HT1080 (cell line): ENCODE measurements around the gene FDXR. TPM values are rescaled to one million over a fixed set of nuclear protein-coding genes. Genes with fewer than 3 reads are reported as not detected.
"Not testable (repeated sequence)": the region's sequence is repeated elsewhere in the genome, so short reads cannot be mapped to it uniquely, and the experiment has no call there.

Experiments used
- DNase-seq: peaks from one replicate; pipeline ENCODE4 v3.0.0-alpha.2; 2015; ENCODE audit warnings: low read depth
- total RNA-seq: library from RNA; depleted of rRNA; stranded (reverse); fragments of >200 nt; shearing (Covaris generic); gene quantifications from 2 replicates; pipeline ENCODE4 v1.2.3, GENCODE V29; 2014

FDXR gene
- total RNA-seq, 1 experiment from 2014 or later, result 48.7 TPM

DNA sequence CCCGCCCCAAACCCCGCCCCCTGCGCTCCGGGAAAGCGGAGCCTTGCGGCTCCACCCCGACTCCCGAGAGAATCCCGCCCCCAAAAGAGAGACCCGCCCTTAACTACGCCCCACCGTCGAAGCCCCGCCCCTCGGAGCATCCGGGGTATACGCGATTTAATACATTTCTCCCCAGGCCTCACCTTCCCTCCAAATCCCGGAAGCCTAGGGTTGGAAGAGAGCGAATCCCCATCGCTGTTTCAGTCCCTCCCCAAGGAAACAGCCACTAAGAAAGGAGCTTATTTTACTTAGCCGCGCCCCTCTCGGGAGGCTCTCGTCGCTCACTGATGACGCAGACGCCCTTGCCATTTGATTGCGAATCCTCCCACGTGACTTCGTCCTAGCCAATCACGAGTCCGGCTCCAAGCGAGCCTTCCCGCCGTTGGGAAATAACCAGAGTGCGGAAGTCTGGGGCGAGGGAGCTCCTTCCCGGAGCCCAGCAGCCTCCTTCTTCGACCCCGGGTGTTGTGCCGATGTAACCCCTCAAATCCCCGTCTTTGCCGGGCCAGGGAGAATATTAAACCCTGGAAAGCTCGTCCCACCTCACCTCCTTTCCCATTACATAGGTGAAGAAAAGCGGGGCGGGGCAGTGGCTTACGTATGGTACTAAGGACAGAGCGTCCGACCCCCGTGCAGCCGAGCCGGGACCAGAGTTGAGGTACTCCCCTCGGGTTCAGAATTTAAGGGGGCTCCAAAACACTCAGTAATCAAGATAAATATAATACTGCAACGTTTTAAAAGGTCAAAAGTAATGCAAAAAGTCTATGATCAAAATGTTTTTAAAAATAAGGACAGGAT lies 461 bp upstream of the FDXR start:
- DNase-seq, result peak; percentile 99

DNA sequence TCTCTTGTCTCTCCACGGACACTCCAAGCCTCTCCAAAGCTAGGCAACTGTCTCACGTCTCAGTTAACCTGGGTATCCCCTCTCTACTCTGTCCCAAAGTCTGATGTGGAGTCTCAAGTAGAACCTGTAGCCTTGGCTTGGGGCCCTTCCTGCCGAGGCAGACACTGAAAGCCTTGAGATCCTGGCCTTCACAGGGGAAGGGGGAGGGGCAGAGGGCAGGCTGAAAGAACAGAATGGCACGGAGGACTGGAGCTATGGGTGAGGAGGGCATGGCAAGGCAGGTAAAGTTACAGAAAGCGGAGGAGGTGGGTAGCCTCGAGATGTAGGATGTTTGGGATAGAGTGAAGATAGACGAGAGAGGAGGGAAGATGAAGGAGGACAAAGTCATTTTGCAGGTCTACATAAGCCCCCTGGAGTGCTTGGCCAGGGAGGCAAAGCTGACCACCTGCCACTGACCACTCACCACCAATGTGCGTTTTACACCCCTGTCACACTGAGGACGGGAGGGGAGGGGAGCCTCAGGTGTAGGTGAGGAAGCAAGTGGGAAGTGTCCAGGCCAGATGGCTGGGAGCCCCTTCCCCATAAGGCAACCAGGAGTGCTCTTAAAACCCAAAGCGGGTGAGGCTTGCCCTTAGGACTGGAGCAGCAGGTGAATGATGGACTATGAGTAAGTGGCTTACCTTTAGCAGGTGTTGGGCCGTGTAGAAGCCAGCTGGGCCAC lies 1.3 kb downstream of the FDXR start:
- DNase-seq, result no peak

DNA sequence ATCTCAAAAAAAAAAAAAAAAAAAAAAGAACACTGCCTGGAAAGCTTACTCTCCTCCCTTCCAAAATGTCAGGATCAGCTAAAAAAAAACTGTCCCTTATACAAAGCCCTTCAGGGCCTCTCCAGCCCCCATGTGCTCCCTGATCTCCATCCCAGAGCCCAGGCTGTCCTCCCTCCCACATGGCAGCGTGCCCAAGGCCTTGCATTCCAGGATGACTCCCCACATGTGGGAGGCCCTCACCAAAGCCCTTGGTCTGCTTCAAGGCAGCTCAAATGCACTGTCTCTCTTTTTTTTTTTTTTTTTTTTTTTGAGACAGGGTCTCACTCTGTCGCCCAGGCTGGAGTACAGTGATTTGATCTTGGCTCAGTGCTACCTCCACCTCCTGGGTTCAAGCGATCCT lies 2.3 kb downstream of the FDXR start:
- DNase-seq, result peak; percentile 48

DNA sequence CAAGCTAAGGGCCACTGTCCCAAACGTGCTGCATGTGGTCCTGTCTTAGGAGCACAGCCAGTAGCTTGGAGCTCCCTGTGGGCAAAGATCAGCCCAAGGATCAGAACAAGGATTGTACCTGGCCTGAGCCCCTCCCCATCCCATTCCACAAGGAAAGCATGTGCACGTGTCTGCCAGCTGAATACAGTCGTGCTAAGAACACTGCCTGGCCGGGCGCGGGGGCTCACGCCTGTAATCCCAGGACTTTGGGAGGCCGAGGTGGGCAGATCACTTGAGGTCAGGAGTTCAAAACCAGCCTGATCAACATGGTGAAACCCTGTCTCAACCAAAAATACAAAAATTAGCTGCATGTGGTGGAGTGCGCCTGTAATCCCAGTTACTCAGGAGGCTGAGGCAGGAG lies 2.8 kb downstream of the FDXR start:
- not testable (repeated sequence) for DNase-seq

DNA sequence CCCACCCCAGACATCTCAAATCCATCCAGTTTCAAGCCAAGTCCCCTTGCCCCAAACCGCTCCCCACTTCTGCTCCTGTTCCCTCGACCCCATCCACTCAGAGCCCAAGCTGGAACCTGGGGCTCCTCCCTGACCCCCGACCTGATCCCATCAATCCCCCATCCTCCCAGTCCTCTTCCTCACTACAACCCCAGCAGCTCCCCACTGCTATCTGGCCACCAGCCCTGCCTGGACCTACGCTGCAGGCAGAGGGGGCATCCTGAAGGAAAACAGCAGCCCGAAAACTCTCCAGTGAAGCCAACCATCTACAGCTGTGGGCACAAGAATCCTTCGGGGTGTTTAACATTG lies 3.9 kb downstream of the FDXR start:
- no peak for DNase-seq

DNA sequence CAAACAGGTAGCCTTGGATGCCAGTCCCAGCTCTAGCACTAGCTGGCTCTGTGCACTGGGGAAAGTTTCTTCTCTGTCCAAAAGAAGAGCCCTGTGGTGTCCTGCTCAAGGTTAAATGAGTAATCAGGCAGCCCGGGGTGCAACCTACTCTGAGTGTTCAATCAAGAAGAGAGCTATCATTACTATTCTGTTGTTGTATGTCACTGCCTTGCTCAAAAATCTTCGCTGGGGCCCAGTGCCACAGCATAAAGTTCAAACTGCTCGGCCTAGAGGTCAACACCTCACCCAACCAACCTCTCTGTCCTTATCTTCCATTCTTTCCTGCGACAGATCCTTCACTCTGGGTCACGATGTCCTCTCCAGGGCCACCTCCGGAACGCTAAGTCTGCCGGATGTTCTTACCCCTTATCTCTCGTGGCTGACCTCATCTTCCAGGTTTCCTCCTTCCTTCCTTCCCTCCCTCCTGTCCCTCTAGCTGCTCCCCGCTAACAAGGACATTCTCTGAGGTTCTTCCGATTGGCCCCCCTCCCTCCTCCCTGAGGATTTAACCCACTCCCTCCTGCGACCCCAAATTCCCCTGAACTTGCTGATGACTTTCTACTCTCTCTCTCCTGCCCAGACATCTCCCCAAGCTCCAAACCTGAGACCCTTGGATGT lies 4.4 kb downstream of the FDXR start:
- DNase-seq, result no peak

DNA sequence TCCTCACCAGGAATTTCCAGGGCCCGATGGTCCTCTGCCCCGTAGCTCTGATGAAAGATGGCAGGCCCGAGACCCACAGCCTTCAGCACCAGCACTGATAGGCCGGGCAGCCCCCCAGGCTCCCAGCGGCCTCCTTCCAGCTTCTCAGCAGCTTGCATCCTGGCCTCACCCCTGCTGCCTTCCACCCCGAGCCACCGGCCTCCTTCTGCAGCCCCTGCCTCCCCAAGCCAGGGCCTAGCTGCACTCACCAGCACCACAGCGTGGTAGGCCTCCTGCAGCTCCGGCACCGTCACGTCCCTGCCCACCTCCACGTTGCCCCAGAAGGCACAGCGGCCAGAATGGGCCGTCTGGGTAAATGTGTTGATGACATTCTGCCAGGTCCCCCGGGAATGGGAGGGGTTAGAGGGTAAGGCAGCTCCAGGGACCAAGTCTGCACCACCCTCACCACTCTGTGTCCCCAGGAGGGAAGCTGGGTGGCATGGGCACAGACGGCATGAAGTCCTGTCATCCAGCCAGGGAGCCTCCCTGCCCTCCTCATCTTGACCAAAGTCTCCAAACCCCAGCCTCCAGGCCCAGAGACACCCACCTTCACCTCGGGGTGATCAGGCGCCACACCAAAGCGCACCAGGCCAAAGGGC lies 6.5 kb downstream of the FDXR start:
- DNase-seq, result no peak

DNA sequence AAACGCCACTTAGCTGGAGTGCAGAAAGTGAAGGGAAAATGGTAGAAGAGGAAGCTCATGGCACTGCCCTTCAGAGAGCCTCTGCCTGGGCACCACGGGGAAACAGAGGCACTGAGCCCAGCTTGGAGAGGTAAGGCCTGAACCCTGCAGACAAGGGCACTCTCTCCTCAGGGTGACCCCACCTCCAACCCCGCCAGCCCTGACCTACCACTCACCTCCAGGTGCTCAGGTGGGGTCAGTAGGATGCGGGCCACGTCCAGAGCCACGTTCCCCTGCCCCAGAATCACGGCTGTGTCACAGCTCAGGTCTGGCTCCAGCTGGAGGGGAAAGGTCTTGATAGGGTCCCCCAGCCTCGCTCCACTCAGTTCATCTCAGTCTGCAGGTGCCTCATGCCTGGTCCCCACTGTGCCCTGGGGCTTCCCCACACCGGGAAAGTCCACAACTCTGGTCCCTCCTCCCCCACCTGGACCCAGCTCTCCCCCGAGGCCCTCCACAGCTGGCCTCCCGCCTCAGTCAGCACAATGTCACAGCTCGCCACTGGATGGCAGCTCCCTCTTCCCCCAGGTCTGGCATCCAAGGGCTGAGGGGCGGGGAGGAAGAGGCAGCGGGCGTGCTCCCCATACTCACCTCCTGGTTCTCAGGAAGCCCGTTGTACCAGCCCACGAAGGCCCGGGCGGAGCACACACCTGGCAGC lies 7.1 kb downstream of the FDXR start:
- DNase-seq, result no peak

DNA sequence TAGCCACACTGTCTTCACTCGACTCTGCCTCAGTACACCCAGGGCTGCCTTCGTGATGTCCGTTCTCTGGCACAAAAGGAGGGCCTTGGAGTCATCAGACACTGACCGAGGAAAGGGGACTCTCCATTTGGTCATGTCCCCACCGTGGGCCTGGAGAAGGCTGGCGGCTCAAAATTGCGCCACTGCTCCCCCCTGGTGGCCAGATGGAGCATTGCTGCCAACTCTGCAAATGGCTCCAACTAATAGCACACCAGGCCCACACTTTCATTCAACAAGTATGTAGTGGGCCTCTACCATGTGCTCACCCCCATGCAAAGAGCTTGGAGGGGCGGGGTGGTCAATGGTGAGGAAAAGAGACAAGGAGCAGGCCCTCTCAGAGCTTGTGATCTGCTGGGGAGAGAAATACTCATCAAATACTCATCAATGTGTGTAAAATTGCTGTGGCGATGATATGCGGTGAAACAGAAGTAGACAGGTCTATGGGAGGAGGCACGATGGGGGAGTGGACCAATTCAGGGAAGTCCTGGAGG lies 7.9 kb downstream of the FDXR start:
- peak; percentile 70 for DNase-seq

DNA sequence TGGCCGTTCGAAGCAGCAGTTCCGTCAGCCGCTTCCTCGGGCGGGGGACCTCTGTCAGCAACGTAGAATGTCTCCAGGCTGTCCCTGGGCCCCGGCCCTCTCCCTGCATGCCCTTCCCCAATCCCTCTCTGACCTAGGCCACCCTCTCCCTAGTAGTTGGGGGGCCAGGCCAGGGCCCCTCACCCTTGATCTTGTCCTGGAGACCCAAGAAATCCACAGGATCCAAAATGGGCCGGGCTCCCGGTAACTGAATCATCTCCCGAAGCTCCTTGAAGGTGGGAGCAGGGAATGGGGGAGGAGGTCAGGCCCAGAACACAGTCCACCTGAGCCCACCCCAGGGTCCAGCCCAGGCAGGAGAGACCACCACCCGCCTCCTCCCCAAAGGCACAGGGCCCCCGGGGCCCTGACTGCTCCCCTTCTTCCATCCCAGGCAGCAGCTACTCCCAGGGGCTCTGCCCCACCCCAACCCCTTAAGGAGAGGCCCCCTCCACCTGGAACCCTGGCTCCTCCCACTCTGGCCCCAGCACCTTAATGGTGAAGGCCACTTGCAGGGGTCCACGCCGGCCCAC lies 8.4 kb downstream of the FDXR start:
- DNase-seq, result no peak

DNA sequence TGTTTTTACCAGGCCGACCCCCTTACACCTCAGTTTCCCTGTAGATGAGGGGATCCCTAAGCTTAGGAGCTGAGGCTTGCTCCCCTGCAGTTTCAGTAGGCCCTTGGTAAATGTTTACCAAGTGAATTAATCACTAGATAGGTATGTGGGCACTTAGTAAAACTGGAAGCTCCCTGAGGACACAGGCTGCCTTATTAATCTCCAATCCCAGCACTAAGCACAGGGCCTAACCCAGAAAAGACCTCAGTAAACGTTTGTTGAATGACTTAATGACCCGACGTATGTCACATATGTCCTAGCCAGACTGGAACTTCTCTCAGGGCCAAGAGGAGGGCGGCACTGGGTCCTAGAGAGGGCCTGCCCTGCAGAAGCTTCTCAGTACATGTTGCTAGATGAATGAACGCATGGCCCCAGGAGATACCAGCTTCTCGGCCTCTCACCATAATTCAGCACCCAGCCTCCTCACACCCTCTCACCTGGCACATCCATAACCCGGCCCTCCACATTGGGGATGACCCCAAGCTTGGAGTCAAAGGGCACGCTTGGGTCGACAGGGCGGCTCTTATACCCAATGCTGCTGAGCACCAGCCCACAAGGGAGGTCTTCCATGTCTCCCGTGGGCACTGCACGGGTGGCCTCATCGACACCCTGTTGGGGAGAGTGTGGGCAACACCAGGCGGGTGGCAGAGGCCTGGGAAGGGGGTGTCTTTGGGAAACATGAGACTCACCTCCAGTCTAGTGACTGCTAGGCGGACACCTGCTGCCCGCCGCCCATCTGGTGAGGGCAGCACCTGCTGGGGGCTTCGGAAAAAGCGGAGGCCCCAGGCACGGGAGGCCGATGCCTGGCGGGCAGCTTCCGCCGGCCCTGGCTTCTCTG lies 9.1 kb downstream of the FDXR start:
- no peak for DNase-seq

DNA sequence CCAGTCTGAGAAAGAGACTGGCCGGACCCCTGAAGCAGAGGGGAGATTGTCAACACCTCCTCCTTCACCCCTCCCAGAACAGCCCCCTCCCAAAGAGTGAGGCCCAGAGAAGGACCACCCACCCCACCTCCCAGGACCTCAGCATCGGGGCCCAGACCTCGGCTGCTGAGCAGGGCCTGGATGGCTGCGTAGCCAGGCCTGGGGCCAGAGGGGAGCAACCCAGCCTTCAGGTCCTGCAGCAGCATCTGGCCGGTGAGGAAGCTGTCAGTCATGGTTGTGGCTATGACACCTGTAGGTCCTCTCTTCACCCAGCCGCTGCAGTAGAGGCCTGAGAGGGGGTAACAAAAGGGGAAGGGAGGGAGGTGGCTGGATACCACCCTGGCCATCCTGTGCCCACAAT lies 9.9 kb downstream of the FDXR start:
- DNase-seq, result no peak

DNA sequence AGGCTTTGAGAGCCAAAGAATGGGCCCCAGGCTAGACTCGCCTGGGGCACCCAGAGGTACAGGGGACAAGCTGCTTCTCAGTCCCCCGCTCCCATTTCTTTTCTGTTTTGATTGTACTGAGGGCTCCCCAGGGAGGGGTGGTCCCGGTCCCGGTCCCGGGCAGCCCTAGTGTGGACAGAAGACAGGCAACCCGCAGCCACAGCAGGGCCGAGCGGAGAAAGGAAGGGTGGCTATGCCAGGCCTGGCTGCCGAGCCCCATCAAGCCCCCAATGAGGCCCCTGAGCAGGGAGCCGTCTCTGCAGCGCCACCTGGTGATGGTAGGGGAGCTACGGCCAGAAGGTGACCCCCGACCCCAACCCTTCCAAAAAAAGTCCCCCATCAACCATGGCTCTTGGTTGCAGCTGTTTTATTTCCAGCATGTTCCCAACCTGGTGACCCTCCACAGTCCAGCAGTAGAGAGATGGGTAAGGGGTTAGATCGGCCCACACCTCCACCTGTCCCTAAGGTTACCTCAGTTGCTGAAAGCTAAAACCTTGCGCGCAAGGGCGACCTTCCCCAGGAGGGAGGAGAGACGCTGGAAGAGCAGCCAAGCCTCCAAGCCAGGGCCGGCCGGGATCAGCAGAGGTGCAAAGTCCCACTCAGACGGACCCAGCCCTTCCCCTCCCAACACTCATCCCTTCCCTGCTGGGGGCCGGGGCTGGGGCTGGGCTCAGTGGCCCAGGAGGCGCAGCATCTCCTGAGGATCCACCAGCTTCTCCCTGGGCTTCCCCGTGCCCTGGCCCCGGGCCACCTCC lies 10.5 kb downstream of the FDXR start:
- DNase-seq, result no peak

DNA sequence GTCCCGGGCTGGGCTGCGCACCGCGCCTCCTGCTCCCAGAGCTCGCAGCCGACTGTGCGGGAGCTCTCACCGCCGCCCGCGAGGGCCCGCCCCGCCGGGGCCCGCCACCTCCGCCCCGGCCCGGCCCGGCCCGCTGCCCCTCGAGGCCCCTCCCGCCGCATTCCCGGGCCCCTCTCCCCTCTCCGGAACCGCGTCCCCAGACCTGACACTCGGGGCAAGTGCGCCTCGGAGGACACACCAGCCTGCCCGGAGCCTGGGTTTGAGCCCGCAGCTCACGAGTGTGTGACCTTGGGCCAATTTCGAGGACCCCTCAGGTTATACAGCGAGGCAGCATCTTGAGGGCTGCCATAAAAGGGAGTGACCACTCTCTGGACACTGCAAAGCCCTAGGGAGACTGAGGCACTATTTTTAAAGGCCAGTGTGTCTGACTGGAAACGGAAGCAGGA lies 11.1 kb downstream of the FDXR start:
- no peak for DNase-seq

DNA sequence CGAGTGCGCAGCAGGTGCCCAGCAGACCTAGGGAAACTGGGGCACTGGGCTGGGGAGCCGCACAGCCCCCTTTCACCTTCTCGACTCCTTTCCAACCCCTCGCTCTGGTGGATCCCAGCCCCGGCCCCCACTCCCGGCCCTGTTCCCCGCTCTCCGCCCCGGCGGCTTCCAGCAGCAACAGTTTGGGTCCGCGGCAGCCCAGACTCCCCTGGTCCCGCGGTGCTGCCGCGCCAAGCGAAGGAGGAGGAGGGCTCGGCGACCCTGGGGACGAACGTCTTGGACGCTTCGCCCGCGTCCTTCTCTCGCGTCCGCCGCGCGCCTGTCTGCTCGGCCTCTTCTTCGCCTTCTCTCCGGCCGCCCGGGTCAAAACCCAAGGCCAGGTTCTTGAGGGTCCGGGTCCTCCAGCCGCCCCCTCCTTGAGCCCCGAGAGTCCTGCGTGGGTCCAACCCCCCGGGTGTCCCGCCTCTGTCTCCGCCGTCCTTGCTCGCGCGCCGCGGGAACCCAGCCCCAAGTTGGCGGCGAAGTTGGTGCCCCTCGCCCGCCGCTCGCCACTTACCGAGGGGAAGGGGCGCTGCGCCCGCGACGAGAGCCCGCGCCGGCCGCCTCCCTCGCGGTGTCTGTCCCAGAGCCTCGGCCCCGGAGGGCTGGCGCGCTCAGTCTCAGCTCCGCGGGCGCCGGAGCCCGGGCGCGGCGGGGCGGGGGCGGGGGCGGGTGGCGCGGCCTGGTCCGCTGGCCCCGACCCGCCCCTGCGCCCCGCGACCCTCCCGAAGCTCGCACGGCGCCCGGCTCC lies 11.7 kb downstream of the FDXR start:
- DNase-seq, result no peak

DNA sequence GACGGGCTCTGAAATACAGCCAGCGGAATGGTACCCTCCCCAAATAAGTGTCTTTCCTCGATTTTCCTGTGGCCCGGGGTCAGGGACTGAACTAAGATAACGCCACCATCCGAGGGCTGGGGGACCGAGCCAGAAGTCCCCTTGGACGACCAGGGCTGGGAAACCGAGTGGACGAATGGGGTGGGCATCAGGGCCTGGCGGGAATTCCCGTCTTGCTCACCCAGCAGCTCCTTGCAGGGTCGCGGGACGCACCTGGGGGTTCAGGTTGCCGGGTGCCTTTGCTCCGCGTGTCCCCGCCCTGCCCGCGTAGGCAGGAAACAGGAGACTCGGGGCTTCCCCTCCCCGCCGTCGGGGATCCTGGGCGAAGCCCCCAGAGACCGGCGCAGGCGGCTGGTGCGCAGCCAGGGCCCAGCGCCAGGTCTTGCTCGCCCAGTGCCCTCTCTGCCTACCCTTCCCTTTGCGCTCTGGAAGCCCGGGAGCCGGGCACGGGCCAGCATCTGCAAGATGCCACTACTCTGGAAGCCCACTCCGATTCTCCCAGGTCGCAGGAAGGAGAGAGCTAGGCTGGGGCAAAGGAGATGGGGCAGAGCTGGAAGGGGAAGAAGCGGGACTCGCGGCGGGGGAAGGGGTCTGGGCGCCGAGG lies 12.4 kb downstream of the FDXR start:
- DNase-seq, result no peak

DNA sequence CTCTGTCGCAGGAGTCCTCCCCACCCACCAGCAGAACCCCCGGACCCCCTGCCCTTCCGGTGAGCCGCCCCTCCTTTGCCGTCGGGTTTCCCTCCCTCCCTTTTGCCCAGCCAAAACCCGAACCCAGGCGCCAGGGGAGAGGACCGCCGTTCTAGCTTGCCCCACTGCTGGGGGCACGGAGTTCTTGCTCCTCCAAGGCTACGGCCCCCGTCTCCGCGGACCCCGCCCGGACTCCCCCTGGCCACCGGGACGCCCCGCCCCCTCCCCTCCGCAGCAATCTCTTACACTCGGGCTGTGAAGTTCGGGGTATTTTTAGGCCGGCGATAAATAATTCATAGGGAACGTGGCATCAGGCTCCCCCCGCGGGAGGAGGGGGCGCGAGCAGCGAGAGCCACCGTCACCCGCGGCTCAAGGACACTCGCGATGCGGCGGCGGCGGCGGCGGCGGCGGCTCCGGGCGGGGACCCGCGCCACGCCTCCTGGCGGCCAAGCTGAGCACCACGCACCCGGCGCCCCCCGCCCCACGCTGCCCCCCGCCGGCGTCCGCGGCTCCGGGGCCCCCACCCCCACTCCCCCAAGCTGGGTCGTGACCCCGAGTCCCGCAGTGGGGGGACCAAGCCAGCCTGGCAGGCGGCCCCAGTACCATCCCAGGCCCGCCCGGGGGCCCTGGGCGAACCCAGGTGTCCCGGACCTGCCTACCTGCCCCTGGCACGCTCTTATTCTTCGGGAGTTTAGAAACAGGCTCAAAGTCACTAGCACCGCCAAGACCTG lies 13.2 kb downstream of the FDXR start, which contains the start of gene GRIN2C:
Gene GRIN2C (minus strand): TSS at position 427 of the 770 bp plus-strand sequence. CDS start 4,793 bp downstream, outside the sequence.
- DNase-seq, result no peak
